Naive thymus-derived CD4-positive, alpha-beta T cell (primary cell): ENCODE measurements around the gene TERT. TPM values are rescaled to one million over a fixed set of nuclear protein-coding genes. Genes with fewer than 3 reads are reported as not detected.

Experiments
- ATAC-seq: fragments of 150-1000 bp; cut with Tn5 transposase; 2 replicates; pipeline ENCODE4 v1.10.0; 2021; ENCODE audit warnings: mild to moderate bottlenecking, moderate library complexity
- CTCF ChIA-PET: fragments of 350-600 bp; sonication (Branson Sonifier 250); formaldehyde crosslinking; loops from one replicate; lab custom pipeline; 2021; ENCODE audit warnings: antibody characterized with exemption; lab: Charles Lee
- POLR2A ChIA-PET: fragments of 350-600 bp; sonication (Branson Sonifier 250); formaldehyde crosslinking; loops from one replicate; lab custom pipeline; 2021; ENCODE audit warnings: antibody characterized with exemption, inconsistent platforms; lab: Charles Lee
- DNase-seq, 9 donors: peaks; one replicate each; pipeline versions ENCODE4 v3.0.0 to v3.0.0-alpha.2; 2020 to 2022; ENCODE audit warnings: mixed read lengths in 1 of 9
- H3K27ac ChIP-seq: one replicate; pipeline ENCODE4 v1.7.0; 2013; ENCODE audit warnings: mild to moderate bottlenecking, low read depth, low read length, moderate library complexity
- H3K27me3 ChIP-seq, 2 donors: one replicate each; pipeline ENCODE4 v1.7.0; 2013; ENCODE audit warnings: low read length in 2 of 2, mild to moderate bottlenecking in 2 of 2, moderate library complexity in 2 of 2; ENCODE audit not compliant: control insufficient read depth in 2 of 2, insufficient read depth in 2 of 2
- H3K36me3 ChIP-seq, 3 experiments: 1 replicate in 2 of 3; 2 replicates in 1 of 3; pipeline ENCODE4 v1.7.0; 2013; ENCODE audit warnings: low read length in 3 of 3, mild to moderate bottlenecking in 3 of 3, moderate library complexity in 1 of 3; ENCODE audit not compliant: insufficient read depth in 3 of 3, control insufficient read depth in 2 of 3
- H3K4me1 ChIP-seq, 2 donors: one replicate each; pipeline ENCODE4 v1.7.0; 2013; ENCODE audit warnings: low read length in 2 of 2, mild to moderate bottlenecking in 2 of 2, moderate library complexity in 1 of 2; ENCODE audit not compliant: control insufficient read depth in 2 of 2, insufficient read depth in 2 of 2
- H3K4me3 ChIP-seq: 2 replicates; pipeline ENCODE4 v1.7.0; 2013; ENCODE audit warnings: mild to moderate bottlenecking, low read length
- H3K9me3 ChIP-seq, 3 experiments: 1 replicate in 2 of 3; 2 replicates in 1 of 3; pipeline ENCODE4 v1.7.0; 2013; ENCODE audit warnings: low read length in 3 of 3; ENCODE audit not compliant: control insufficient read depth in 2 of 3
- H3K27ac Mint-ChIP-seq, 9 donors: one replicate each; pipeline ENCODE4 v1.8.0; 2020 to 2022; ENCODE audit warnings: mixed read lengths in 9 of 9, mild to moderate bottlenecking in 8 of 9, moderate library complexity in 5 of 9, inconsistent platforms in 2 of 9
- H3K27me3 Mint-ChIP-seq, 5 donors: one replicate each; pipeline ENCODE4 v1.8.0; 2021 to 2022; ENCODE audit warnings: mixed read lengths in 5 of 5, mild to moderate bottlenecking in 1 of 5
- H3K36me3 Mint-ChIP-seq, 5 donors: one replicate each; pipeline ENCODE4 v1.8.0; 2020 to 2022; ENCODE audit warnings: mixed read lengths in 5 of 5, mild to moderate bottlenecking in 3 of 5, inconsistent platforms in 1 of 5
- H3K4me1 Mint-ChIP-seq, 7 donors: one replicate each; pipeline ENCODE4 v1.8.0; 2020 to 2022; ENCODE audit warnings: mixed read lengths in 7 of 7, mild to moderate bottlenecking in 3 of 7, inconsistent platforms in 1 of 7
- H3K4me3 Mint-ChIP-seq, 10 donors: one replicate each; pipeline ENCODE4 v1.8.0; 2020 to 2022; ENCODE audit warnings: mild to moderate bottlenecking in 10 of 10, mixed read lengths in 10 of 10, moderate library complexity in 6 of 10, inconsistent platforms in 2 of 10
- H3K9me3 Mint-ChIP-seq, 11 donors: one replicate each; pipeline ENCODE4 v1.8.0; 2020 to 2022; ENCODE audit warnings: mixed read lengths in 11 of 11, mild to moderate bottlenecking in 4 of 11, inconsistent platforms in 1 of 11, moderate library complexity in 1 of 11
- intact Hi-C, 2 donors: fragments of 100-400 bp; cut with micrococcal nuclease; formaldehyde crosslinking; loops; one replicate each; pipeline ENCODE4 v1.15.1; 2023
- polyA plus RNA-seq, 2 donors: library from polyadenylated mRNA; unstranded; fragments of 300-500 nt; fragmentation: Illumina TruSeq; gene quantifications; one replicate each; pipeline ENCODE4 v1.2.3, GENCODE V29; 2021
- total RNA-seq, 6 experiments: library from RNA in 5 of 6; stranded (reverse) in 5 of 6; gene quantifications; 1 replicate in 5 of 6; 2 replicates in 1 of 6; pipeline ENCODE4 v1.2.3 and lab custom pipeline; 2021 to 2026

Gene TERT
- total and polyA plus RNA-seq, 7 experiments from 2014 or later, result 0.13 to 3.3 (median 1.3) TPM; not detected in 1

GRCh38 chr5:1325191-1325741 lies 30.4 kb upstream of the TERT start:
- Mint-ChIP-seq H3K27ac (peak overlapping the region in 1 of 9 donors; percentile 16), H3K9me3 (peaks cover 0 to 3% (median 0%) of the 10 kb centered on the region in 11 donors), H3K27me3 (no peaks in the 10 kb centered on the region), H3K4me3 (no peak overlapping the region), H3K36me3 (peaks cover 3 to 28% (median 12%) of the 10 kb centered on the region in 5 donors), H3K4me1 (peaks cover 0 to 14% (median 10%) of the 10 kb centered on the region in 7 donors)
- Histone ChIP-seq H3K4me3 (no peak overlapping the region), H3K27me3 (no peaks in the 10 kb centered on the region), H3K27ac (no peak overlapping the region), H3K9me3 (no peaks in the 10 kb centered on the region), H3K4me1 (no peaks in the 10 kb centered on the region), H3K36me3 (peaks cover 0 to 86% (median 10%) of the 10 kb centered on the region in 3 experiments)
- CTCF ChIA-PET, result no interaction called here
- intact Hi-C loops, result no loop called here
- peak in 2 of 9 donors; percentile 3 to 10 for DNase-seq
- POLR2A ChIA-PET, result interaction anchor here (0.5 to 1.7 kb wide), 2 partner anchors 12 to 75 kb away, joined by 4 to 5 read pairs; no protein-coding TSS in a partner anchor
- ATAC-seq, result no peak

- no peak overlapping the region for H3K27ac ChIP-seq
- POLR2A ChIA-PET, result no interaction called here
- no peaks in the 10 kb centered on the region for H3K27me3 ChIP-seq
- H3K4me3 ChIP-seq, result no peak overlapping the region
- peaks cover 0 to 14% (median 10%) of the 10 kb centered on the region in 7 donors for H3K4me1 Mint-ChIP-seq
- ATAC-seq (no peak), DNase-seq (peak in 2 of 9 donors; percentile 1 to 7)
- no peak overlapping the region for H3K4me3 Mint-ChIP-seq
- peaks cover 0 to 87% (median 10%) of the 10 kb centered on the region in 3 experiments for H3K36me3 ChIP-seq
- H3K4me1 ChIP-seq, result no peaks in the 10 kb centered on the region
- H3K9me3 Mint-ChIP-seq, result peaks cover 0 to 3% (median 0%) of the 10 kb centered on the region in 11 donors
- no peak overlapping the region for H3K27ac Mint-ChIP-seq
- no peaks in the 10 kb centered on the region for H3K27me3 Mint-ChIP-seq
- peaks cover 3 to 28% (median 12%) of the 10 kb centered on the region in 5 donors for H3K36me3 Mint-ChIP-seq
- CTCF ChIA-PET, result no interaction called here
- intact Hi-C loops, result no loop called here
- no peaks in the 10 kb centered on the region for H3K9me3 ChIP-seq
Measured at GRCh38 chr5:1324719-1325190, 29.9 kb upstream of the TERT start.

GRCh38 chr5:1324301-1324700 lies 29.4 kb upstream of the TERT start:
- H3K27ac ChIP-seq, result no peak overlapping the region
- H3K9me3 ChIP-seq, result no peaks in the 10 kb centered on the region
- DNase-seq (peak in 2 of 9 donors; percentile 0 to 17), ATAC-seq (no peak)
- Mint-ChIP-seq H3K36me3 (peaks cover 3 to 28% (median 12%) of the 10 kb centered on the region in 5 donors), H3K27me3 (no peaks in the 10 kb centered on the region), H3K27ac (no peak overlapping the region), H3K4me1 (peaks cover 0 to 14% (median 10%) of the 10 kb centered on the region in 7 donors), H3K9me3 (peaks cover 0 to 3% (median 0%) of the 10 kb centered on the region in 11 donors), H3K4me3 (no peak overlapping the region)
- H3K36me3 ChIP-seq, result peaks cover 0 to 91% (median 10%) of the 10 kb centered on the region in 3 experiments
- H3K4me1 ChIP-seq, result no peaks in the 10 kb centered on the region
- POLR2A ChIA-PET, result no interaction called here
- no peak overlapping the region for H3K4me3 ChIP-seq
- no peaks in the 10 kb centered on the region for H3K27me3 ChIP-seq
- CTCF ChIA-PET, result no interaction called here
- intact Hi-C loops, result no loop called here

GRCh38 chr5:1323803-1324173 lies 28.9 kb upstream of the TERT start:
- intact Hi-C loops, result no loop called here
- Histone ChIP-seq H3K27ac (no peak overlapping the region), H3K9me3 (no peaks in the 10 kb centered on the region), H3K27me3 (no peaks in the 10 kb centered on the region), H3K4me1 (no peaks in the 10 kb centered on the region), H3K36me3 (peaks cover 0 to 91% (median 10%) of the 10 kb centered on the region in 3 experiments), H3K4me3 (no peak overlapping the region)
- ChIA-PET POLR2A (interaction anchor here (0.5 kb wide), 1 partner anchor 41 kb away, joined by 3 read pairs; no protein-coding TSS in a partner anchor), CTCF (no interaction called here)
- ATAC-seq (no peak), DNase-seq (peak in 1 of 9 donors; percentile 8)
- Mint-ChIP-seq H3K36me3 (peaks cover 3 to 27% (median 12%) of the 10 kb centered on the region in 5 donors), H3K27ac (no peak overlapping the region), H3K4me1 (peaks cover 0 to 13% (median 10%) of the 10 kb centered on the region in 7 donors), H3K4me3 (no peak overlapping the region), H3K9me3 (peaks cover 0 to 3% (median 0%) of the 10 kb centered on the region in 11 donors), H3K27me3 (no peaks in the 10 kb centered on the region)

- POLR2A ChIA-PET, result interaction anchor here (0.5 kb wide), 1 partner anchor 40 kb away, joined by 3 read pairs; no protein-coding TSS in a partner anchor
- Histone ChIP-seq H3K4me3 (no peak overlapping the region), H3K4me1 (no peaks in the 10 kb centered on the region), H3K27ac (no peak overlapping the region), H3K36me3 (peaks cover 0 to 94% (median 10%) of the 10 kb centered on the region in 3 experiments), H3K27me3 (no peaks in the 10 kb centered on the region), H3K9me3 (no peaks in the 10 kb centered on the region)
- H3K27ac Mint-ChIP-seq, result no peak overlapping the region
- no peaks in the 10 kb centered on the region for H3K27me3 Mint-ChIP-seq
- peaks cover 0 to 3% (median 0%) of the 10 kb centered on the region in 11 donors for H3K9me3 Mint-ChIP-seq
- peaks cover 3 to 30% (median 10%) of the 10 kb centered on the region in 5 donors for H3K36me3 Mint-ChIP-seq
- peaks cover 0 to 7% (median 5%) of the 10 kb centered on the region in 7 donors for H3K4me1 Mint-ChIP-seq
- CTCF ChIA-PET, result no interaction called here
- no peak overlapping the region for H3K4me3 Mint-ChIP-seq
- intact Hi-C loops, result no loop called here
- DNase-seq (peak in 1 of 9 donors; percentile 8), ATAC-seq (no peak)
Measured at GRCh38 chr5:1322955-1323802, 28.3 kb upstream of the TERT start.

DNA sequence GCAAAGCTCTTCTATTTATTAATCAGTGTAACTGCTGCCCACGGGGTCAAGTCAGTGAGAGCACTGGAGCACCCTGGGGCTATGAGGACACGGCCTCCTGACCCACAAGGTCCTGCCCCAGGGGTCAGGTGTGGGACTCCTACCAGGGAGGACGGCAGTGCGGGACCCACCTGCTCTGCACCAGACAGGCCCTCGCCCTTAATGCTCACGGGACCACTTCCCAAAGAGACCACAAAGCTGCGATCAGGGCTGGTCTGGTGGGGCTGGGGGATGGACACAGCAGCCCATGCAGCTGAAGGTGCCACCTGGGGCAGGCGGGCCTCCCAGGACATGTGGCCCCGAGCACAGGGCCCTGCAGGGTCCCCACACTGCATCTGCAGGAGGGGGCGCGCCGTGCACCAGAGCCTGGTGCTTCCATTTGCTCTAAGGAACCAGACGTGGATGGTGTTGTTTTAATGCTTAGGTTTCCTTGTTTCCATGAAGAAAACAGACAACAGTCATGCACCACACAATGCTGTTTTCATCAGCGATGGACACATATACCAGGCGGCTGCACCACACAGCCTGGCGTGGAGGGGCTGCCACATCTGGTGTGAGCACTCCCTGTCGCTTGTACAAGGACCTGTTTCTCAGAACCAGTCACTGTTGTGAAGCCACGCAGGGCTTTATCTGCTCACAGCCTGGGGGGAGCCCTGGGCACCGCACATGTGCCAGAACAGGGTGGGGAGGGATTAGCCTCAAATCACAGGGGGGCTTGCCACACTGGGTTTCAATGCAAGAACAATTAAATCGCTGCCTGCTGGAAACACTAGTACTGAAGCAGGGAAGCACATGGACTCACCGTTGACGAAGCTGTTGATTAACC lies 27.4 kb upstream of the TERT start:
- Mint-ChIP-seq H3K4me3 (no peak overlapping the region), H3K27me3 (no peaks in the 10 kb centered on the region), H3K36me3 (peaks cover 3 to 35% (median 12%) of the 10 kb centered on the region in 5 donors), H3K4me1 (peaks cover under 1 to 12% (median 4%) of the 10 kb centered on the region in 7 donors), H3K9me3 (peaks cover 0 to 3% (median 0%) of the 10 kb centered on the region in 11 donors), H3K27ac (peak overlapping the region in 1 of 9 donors; percentile 56)
- ChIA-PET POLR2A (interaction anchor here (0.9 to 1.4 kb wide), 2 partner anchors 10 to 13 kb away, joined by 3 read pairs; no protein-coding TSS in a partner anchor), CTCF (no interaction called here)
- peak in 2 of 9 donors; percentile 4 to 17 for DNase-seq
- Histone ChIP-seq H3K4me3 (no peak overlapping the region), H3K27me3 (no peaks in the 10 kb centered on the region), H3K27ac (no peak overlapping the region), H3K9me3 (no peaks in the 10 kb centered on the region), H3K4me1 (peaks cover 0 to 1% of the 10 kb centered on the region in 2 donors), H3K36me3 (peaks cover 0 to 95% (median 10%) of the 10 kb centered on the region in 3 experiments)
- intact Hi-C loops, result no loop called here
- no peak for ATAC-seq
